Renal cortex interstitium (tissue), 11 donors: Measurements from ENCODE around the gene TARS3. TPM values are rescaled to one million over a fixed set of nuclear protein-coding genes. Genes with fewer than 3 reads are reported as not detected.
A peak's percentile ranks its signal among the peaks of the same experiment; 100 is the strongest.
"Not testable (repeated sequence)": the region's sequence is repeated elsewhere in the genome, so short reads cannot be mapped to it uniquely, and the experiment has no call there.

Experiments used
- DNase-seq, 11 donors: peaks; one replicate each; pipeline ENCODE4 v3.0.0-alpha.2; 2013; ENCODE audit warnings: low read depth in 9 of 11, low spot score in 4 of 11; ENCODE audit errors: extremely low read depth in 1 of 11
- polyA plus RNA-seq, 3 donors: library from polyadenylated mRNA; unstranded; fragments of 120-200 nt; gene quantifications; one replicate each; pipeline ENCODE4 v1.2.1, GENCODE V29; 2013; ENCODE audit not compliant: insufficient read length in 3 of 3

The TARS3 gene
- polyA plus RNA-seq, 3 donors: 20.3 to 25.0 (median 21.3) TPM

- DNase-seq: no peak
Measured at GRCh38 chr15:101639667-101640066, 84.6 kb downstream of the TARS3 start.

- no peak for DNase-seq
Measured at GRCh38 chr15:101637919-101638318, 86.4 kb downstream of the TARS3 start.

- no peak for DNase-seq
Measured at GRCh38 chr15:101637516-101637915, 86.8 kb downstream of the TARS3 start.

- no peak for DNase-seq
Measured at GRCh38 chr15:101637038-101637437, 87.2 kb downstream of the TARS3 start.

- no peak for DNase-seq
Measured at GRCh38 chr15:101635944-101636727, 88.1 kb downstream of the TARS3 start.

GRCh38 chr15:101633356-101633755, 90.9 kb downstream of the TARS3 start:
- no peak for DNase-seq

GRCh38 chr15:101626729-101627128, 97.5 kb downstream of the TARS3 start:
- DNase-seq: not testable (repeated sequence)

GRCh38 chr15:101625980-101626379, 98.3 kb downstream of the TARS3 start:
- DNase-seq: no peak

GRCh38 chr15:101625184-101625583, 99.1 kb downstream of the TARS3 start:
- no peak for DNase-seq

GRCh38 chr15:101623367-101624304, 100.6 kb downstream of the TARS3 start:
- no peak for DNase-seq

- DNase-seq: no peak
Measured at GRCh38 chr15:101621961-101622360, 102.3 kb downstream of the TARS3 start.

GRCh38 chr15:101620671-101621070, 103.6 kb downstream of the TARS3 start:
- DNase-seq: no peak

- no peak for DNase-seq
Measured at GRCh38 chr15:101619615-101619865, 104.7 kb downstream of the TARS3 start.

- no peak for DNase-seq
Measured at GRCh38 chr15:101618851-101619614, 105.2 kb downstream of the TARS3 start.

GRCh38 chr15:101618076-101618475, 106.2 kb downstream of the TARS3 start:
- no peak for DNase-seq

- DNase-seq: no peak
Measured at GRCh38 chr15:101617390-101617965, 106.8 kb downstream of the TARS3 start.

GRCh38 chr15:101615986-101616848, 108.1 kb downstream of the TARS3 start:
- DNase-seq: peak; percentile 31 to 72 (median 47)

GRCh38 chr15:101615414-101615985, 108.8 kb downstream of the TARS3 start:
- DNase-seq: no peak
